Keratinocyte (primary cell): ENCODE results near the gene C16orf46. TPM values are rescaled to one million over a fixed set of nuclear protein-coding genes. Genes with fewer than 3 reads are reported as not detected.

Source experiments
- DNase-seq: peaks from one replicate; pipeline ENCODE4 v3.0.0-alpha.2; 2011; ENCODE audit warnings: low read depth, missing footprints, low spot score
- FAIRE-seq: peaks from 2 replicates; lab custom pipeline; 2011; peaks lifted over from hg19 to GRCh38; lab: Jason Lieb, UNC
- H2AFZ ChIP-seq: 2 replicates; pipeline ENCODE4 v1.6.0; 2012; ENCODE audit warnings: low read length, control low read depth, inconsistent platforms; ENCODE audit not compliant: control insufficient read depth
- H3K27ac ChIP-seq: 2 replicates; pipeline ENCODE4 v1.5.1; 2011; ENCODE audit warnings: low read length; ENCODE audit not compliant: control insufficient read depth, insufficient read depth
- H3K27me3 ChIP-seq: 3 replicates; pipeline ENCODE4 v1.6.0; 2011; ENCODE audit warnings: low read length; ENCODE audit not compliant: control insufficient read depth, insufficient read depth; ENCODE audit errors: extremely low read depth
- H3K36me3 ChIP-seq, 2 experiments: 2 replicates in 1 of 2; 3 replicates in 1 of 2; pipeline ENCODE4 v1.5.1; 2011; ENCODE audit warnings: low read length in 2 of 2, mild to moderate bottlenecking in 1 of 2; ENCODE audit not compliant: control insufficient read depth in 2 of 2, insufficient read depth in 2 of 2; ENCODE audit errors: extremely low read depth in 1 of 2
- H3K4me1 ChIP-seq: 3 replicates; pipeline ENCODE4 v1.5.1; 2011; ENCODE audit warnings: low read length; ENCODE audit not compliant: control insufficient read depth, insufficient read depth; ENCODE audit errors: extremely low read depth
- H3K4me2 ChIP-seq: 3 replicates; pipeline ENCODE4 v1.6.0; 2011; ENCODE audit warnings: low read depth, low read length; ENCODE audit not compliant: control insufficient read depth, insufficient read depth; ENCODE audit errors: extremely low read depth
- H3K4me3 ChIP-seq, 3 experiments: fragments of 200-600 bp in 1 of 3; sonication (generic) in 1 of 3; 2 replicates in 2 of 3; 3 replicates in 1 of 3; pipeline ENCODE4 v1.5.1; 2011 to 2016; ENCODE audit warnings: low read length in 3 of 3, mild to moderate bottlenecking in 3 of 3, control low read depth in 2 of 3, inconsistent platforms in 1 of 3, low read depth in 1 of 3, mixed read lengths in 1 of 3, mixed run types in 1 of 3, moderate library complexity in 1 of 3; ENCODE audit not compliant: control insufficient read depth in 2 of 3, insufficient read depth in 2 of 3; ENCODE audit errors: extremely low read depth in 1 of 3
- H3K79me2 ChIP-seq: 2 replicates; pipeline ENCODE4 v1.6.0; 2012; ENCODE audit warnings: low read length; ENCODE audit not compliant: control insufficient read depth, insufficient read depth
- H3K9ac ChIP-seq: 3 replicates; pipeline ENCODE4 v1.6.0; 2011; ENCODE audit warnings: low read length; ENCODE audit not compliant: control insufficient read depth, insufficient read depth; ENCODE audit errors: extremely low read depth
- H3K9me1 ChIP-seq: 3 replicates; pipeline ENCODE4 v1.6.0; 2011; ENCODE audit warnings: low read length; ENCODE audit not compliant: control insufficient read depth, insufficient read depth; ENCODE audit errors: extremely low read depth
- H3K9me3 ChIP-seq: 2 replicates; pipeline ENCODE4 v1.5.1; 2012; ENCODE audit warnings: low read depth, low read length; ENCODE audit not compliant: control insufficient read depth
- H4K20me1 ChIP-seq: 3 replicates; pipeline ENCODE4 v1.6.0; 2011; ENCODE audit warnings: low read length; ENCODE audit not compliant: control insufficient read depth, insufficient read depth; ENCODE audit errors: extremely low read depth
- CTCF ChIP-seq, 3 experiments: IDR thresholded peaks in 1 of 3; conservative IDR thresholded peaks in 1 of 3; optimal IDR thresholded peaks in 1 of 3; 2 replicates in 2 of 3; 3 replicates in 1 of 3; pipeline versions ENCODE3 to v1.5.1; 2011; ENCODE audit warnings: low read length in 3 of 3, mild to moderate bottlenecking in 3 of 3, moderate library complexity in 2 of 3, control low read depth in 1 of 3, inconsistent platforms in 1 of 3; ENCODE audit not compliant: insufficient read depth in 2 of 3; ENCODE audit errors: extremely low read depth in 1 of 3
- EZH2 ChIP-seq: IDR thresholded peaks from one replicate; pipeline ENCODE4 v1.6.1; 2012; ENCODE audit warnings: inconsistent platforms, mild to moderate bottlenecking, low read length, moderate library complexity
- dilution Hi-C: fragments of 300-500 bp; cut with MboI; formaldehyde crosslinking; loops from one replicate; pipeline ENCODE4 v1.7.0; 2020; ENCODE audit warnings: low sequenced_read_pairs; ENCODE audit not compliant: extremely low pct_ligation_motif_present
- polyA plus RNA-seq, 5 experiments: library from polyadenylated mRNA; depleted of rRNA in 3 of 5; stranded (reverse) in 3 of 5; stranded (forward) in 1 of 5; unstranded in 1 of 5; fragments of >200 nt; gene quantifications; 1 replicate in 1 of 5; 2 replicates in 3 of 5; 3 replicates in 1 of 5; pipeline versions ENCODE4 v1.2.1 to v1.2.3, GENCODE V29; 2011 to 2012; ENCODE audit warnings: missing spikeins in 2 of 5, low read depth in 1 of 5, low replicate concordance in 1 of 5
- small RNA-seq, 3 experiments: library from RNA; depleted of rRNA; stranded (forward); fragments of <200 nt; gene quantifications; one replicate each; pipeline ENCODE3, GENCODE V24; 2012; ENCODE audit warnings: low read depth in 3 of 3, low replicate concordance in 1 of 3; ENCODE audit not compliant: insufficient read length in 3 of 3

C16orf46 gene
- polyA plus RNA-seq, 1 donor (not counting 4 experiments of a cell fraction or from before 2014, with no cell fraction given) = 0.30 TPM

GRCh38 chr16:81012974-81013373 lies 64.1 kb downstream of the C16orf46 start:
- Histone ChIP-seq H3K4me2 (no peak overlapping the region), H2AFZ (no peak overlapping the region), H3K9me1 (no peaks in the 10 kb centered on the region), H3K4me3 (no peak overlapping the region), H3K27me3 (no peaks in the 10 kb centered on the region), H3K27ac (no peak overlapping the region), H4K20me1 (no peaks in the 10 kb centered on the region), H3K36me3 (peaks cover 5 to 23% of the 10 kb centered on the region in 2 experiments), H3K4me1 (no peaks in the 10 kb centered on the region), H3K9me3 (no peaks in the 10 kb centered on the region), H3K9ac (no peak overlapping the region), H3K79me2 (peaks cover 31% of the 10 kb centered on the region)
- dilution Hi-C loops = no loop called here
- no peak for FAIRE-seq
- DNase-seq = no peak
- TF ChIP-seq CTCF (optimal IDR thresholded peaks at IDR 0.05 in 1 of 3, IDR thresholded peaks at IDR 0.05 in 1 of 3, conservative IDR thresholded peaks at IDR 0.05 in 1 of 3; ENCODE audit: extremely low read depth in 1 of 3, insufficient read depth in 2 of 3, low read length in 3 of 3) = no peak
- no peak for TF ChIP-seq EZH2

Small RNAs within 50 kb of the gene (small RNA-seq; reads per million reads assigned to genes)
- 0 reads per million in 3 experiments for gene AC092718.3
- 0 reads per million in 3 experiments for gene RNU6-1191P

Other genes starting within 250 kb of the C16orf46 start
- gene CMC2, start 70.4 kb downstream of the C16orf46 start, polyA plus RNA-seq = 82.4 to 92.2 TPM (median 91.8 TPM) in 3 replicates
- 9.3 to 40.9 TPM (median 29.2 TPM) in 3 replicates for gene CENPN, start 70.0 kb downstream of the C16orf46 start, polyA plus RNA-seq
- gene ATMIN, start 41.4 kb downstream of the C16orf46 start, polyA plus RNA-seq = 29.9 to 32.0 TPM (median 31.2 TPM) in 3 replicates
- 20.1 to 67.7 TPM (median 35.3 TPM) in 3 replicates for gene GCSH, start 19.2 kb upstream of the C16orf46 start, polyA plus RNA-seq
- 0.04 to 0.08 TPM (median 0.07 TPM) in 3 replicates for gene BCO1, start 161.5 kb upstream of the C16orf46 start, polyA plus RNA-seq
- 5.3 to 6.5 TPM (median 5.8 TPM) in 3 replicates for gene GAN, start 237.7 kb upstream of the C16orf46 start, polyA plus RNA-seq